Right kidney (tissue), 1 donor: ENCODE measurements around the gene CCDC80.
"Not testable (repeated sequence)": the region's sequence is repeated elsewhere in the genome, so short reads cannot be mapped to it uniquely, and the experiment has no call there.

Experiments used
- DNase-seq: peaks from one replicate; pipeline ENCODE4 v3.0.0-alpha.2; 2016

The CCDC80 gene

DNA sequence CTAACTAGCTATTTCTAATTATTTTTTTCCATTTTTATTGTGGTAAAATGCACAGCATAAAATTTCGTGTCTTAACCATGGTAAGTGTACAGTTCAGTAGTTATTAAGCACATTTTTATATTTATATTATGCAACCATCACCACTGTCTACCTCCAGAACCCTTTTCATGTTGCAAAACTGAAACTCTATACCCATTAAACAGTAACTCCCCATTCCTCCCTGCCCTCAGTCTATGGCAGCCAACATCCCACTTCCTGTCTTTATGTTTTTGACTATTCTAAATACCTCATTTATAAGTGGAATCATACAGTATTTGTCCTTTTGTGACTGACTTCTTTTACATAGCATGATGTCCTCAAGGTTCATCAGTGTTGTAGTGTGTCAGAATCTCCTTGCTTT is 53.6 kb downstream of the CCDC80 start:
- no peak for DNase-seq

DNA sequence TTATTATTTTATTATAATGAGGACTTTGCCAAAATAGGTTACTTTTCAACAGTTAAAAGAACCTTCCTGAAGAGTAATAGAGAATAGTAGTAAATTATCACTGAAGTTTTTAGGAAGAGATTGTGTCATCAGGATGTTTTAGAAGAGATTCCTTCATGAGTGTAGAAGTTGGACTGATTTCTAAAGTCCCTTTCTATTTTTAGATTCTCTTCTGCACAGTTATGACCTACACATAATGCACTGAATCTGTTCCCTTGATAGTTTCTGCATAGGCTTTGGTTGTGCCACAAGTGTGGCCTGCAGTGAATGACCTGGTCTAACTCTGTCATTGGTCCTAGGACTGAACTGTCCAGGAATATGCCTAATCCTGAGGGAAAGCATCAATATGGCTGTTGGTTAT is 55.2 kb downstream of the CCDC80 start:
- DNase-seq = no peak

DNA sequence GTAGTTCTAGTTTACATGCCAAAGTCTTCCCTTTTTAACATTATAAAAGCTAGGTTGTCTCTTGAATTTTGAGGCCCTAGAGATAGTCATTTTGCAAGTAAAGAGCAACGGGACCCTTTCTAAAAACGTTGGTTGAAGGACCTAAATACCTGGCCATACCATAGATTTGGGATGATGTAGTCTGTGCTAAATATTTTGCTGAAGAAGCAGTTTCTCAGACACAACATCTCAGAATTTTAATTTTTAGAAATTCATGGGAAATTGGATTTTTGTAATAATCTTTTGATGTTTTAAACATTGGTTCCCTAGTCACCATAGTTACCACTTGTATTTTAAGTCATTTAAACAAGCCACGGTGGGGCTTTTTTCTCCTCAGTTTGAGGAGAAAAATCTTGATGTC is 57.8 kb downstream of the CCDC80 start:
- DNase-seq = no peak

DNA sequence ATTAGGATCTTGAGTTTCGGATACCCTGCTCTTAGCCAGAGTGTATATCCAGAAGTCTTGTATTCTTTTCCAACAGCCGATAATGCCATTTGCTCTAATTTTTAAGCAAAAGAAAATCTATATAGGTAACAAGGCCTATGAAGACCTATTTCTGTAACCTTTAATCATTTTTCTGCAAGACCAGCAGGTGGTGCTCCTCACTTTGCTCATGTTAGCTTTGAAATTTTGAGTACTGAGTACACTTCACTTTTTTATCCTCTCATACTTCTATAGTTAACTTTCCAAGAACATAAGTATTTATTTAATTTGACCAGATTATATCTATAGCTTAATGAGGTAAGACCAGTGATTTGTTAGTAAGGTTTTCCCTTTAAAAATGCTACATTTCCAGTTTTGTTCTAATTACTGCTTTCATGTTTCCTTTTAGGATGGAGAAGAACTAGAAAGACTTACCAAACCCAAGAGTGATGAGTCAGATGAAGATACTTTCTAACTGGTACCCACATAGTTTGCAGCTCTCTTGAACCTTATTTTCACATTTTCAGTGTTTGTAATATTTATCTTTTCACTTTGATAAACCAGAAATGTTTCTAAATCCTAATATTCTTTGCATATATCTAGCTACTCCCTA is 58.6 kb downstream of the CCDC80 start:
- DNase-seq = no peak

DNA sequence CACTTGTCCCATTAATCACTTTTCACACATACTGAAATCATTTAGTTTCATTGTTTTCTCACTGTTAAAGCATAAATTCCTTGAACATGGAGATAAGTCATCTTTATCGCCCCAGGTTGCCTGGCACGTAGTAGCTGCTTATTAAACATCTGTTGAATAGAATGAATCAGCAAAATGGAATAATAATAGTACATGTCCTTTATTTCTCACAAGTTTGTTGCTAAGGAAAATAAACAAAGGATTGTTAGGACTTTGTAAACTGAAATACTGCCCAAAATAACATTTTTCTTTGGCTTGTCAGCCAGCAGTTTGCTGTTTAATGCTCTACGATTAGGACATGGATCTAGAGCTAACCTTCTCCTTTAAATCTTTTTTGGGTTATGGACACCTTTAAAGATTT is 61.2 kb downstream of the CCDC80 start:
- no peak for DNase-seq

DNA sequence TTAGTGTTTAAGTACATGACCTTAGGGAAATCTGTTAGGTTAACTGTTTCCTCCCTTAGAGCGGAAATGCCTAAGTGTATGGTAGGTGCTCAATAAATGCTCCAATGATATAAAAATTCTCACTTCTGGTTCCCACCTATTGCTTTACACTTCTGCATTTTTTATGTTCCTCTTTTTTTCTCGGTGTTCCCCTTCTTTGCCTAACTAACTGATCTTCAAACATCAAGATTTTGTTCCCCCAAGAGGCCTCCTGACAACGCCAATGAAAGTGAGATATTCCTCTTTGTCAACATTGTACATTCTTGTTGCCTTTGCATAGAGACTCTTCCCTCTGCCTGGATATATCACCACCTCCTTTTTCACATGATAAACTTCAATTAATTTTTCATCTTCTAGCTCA is 61.7 kb downstream of the CCDC80 start:
- no peak for DNase-seq

DNA sequence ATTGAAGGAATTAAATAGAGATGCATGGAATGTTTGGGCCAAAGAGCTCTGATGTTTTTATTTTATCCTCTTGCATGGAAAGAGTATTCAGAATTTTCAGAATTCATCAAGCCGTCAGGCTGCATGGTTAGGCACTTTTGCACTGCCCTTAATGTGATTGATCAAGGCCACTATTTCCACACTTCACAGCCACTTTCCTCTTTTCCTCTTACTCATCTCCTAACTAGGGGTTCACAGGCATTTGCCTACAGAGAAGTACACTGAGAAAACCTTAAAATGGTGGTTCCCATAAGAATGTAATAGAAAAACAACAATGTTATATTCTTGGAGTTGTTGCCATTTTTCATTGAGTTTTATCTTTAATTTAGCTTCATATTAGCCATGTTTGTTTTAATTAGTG is 68.2 kb downstream of the CCDC80 start:
- no peak for DNase-seq

DNA sequence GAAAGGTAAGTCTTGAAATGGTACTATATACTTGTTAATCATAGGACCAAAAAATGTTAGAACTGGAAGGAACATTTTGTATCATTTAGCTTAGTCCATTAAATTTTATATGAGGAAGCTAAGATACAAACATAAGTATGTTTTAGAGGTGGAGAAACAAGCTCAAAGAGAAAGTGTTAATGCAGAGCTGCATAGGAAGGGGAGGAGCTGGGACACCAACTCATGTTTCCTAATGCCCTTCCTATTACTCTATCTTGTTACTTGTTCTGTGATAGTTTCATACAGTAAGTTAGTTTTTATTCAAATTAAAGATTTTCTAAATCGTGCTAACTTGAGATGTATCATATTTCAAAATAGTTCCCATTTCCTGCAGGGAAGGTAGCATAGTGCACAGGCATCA is 71.7 kb downstream of the CCDC80 start:
- no peak for DNase-seq

DNA sequence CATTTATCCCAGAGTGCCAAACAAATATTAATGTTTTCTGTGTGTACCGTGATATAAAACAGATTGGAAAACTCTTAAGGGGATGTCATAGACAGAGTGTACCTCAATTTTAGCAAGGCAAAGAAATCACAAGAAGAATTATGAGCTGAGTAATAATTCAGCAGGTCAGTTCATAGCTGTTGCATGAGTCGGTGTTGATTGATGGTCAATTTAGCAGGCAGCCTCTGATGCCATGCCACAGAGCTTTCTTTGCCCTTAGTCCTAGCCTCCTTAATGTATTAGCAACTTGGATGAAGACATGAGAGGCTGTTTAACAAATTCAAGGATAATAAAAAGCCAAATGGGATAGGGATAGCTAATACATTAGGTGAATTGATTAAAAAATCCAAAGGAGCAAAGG is 72.3 kb downstream of the CCDC80 start:
- no peak for DNase-seq

DNA sequence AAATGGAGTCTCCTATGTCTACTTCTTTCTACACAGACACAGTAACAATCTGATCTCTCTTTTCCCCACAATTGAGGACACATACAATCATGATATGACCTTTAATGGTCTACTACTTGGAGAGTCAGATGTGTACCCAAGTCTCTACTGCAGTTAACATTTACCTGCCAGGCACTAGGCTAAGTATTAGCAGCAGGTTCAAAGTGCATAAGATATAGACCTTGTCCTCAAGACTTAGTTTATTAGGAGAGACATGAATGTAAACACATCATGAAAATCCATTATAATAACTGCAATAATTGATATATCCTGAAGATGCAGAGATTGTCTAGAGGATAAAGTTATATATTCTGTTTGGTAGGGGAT is 76.0 kb downstream of the CCDC80 start:
- DNase-seq = no peak

DNA sequence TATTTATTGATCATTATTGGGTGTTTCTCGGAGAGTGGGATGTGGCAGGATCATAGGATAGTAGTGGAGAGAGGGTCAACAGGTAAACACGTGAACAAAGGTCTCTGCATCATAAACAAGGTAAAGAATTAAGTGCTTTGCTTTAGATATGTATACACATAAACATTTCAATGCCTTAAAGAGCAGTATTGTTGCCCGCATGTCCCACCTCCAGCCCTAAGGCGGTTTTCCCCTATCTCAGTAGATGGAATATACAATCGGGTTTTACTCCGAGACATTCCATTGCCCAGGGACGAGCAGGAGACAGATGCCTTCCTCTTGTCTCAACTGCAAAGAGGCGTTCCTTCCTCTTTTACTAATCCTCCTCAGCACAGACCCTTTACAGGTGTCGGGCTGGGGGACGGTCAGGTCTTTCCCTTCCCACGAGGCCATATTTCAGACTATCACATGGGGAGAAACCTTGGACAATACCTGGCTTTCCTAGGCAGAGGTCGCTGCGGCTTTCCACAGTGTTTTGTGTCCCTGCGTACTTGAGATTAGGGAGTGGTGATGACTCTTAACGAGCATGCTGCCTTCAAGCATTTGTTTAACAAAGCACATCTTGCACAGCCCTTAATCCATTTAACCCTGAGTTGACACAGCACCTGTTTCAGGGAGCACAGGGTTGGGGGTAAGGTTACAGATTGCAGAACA is 76.5 kb downstream of the CCDC80 start:
- DNase-seq = not testable (repeated sequence)

DNA sequence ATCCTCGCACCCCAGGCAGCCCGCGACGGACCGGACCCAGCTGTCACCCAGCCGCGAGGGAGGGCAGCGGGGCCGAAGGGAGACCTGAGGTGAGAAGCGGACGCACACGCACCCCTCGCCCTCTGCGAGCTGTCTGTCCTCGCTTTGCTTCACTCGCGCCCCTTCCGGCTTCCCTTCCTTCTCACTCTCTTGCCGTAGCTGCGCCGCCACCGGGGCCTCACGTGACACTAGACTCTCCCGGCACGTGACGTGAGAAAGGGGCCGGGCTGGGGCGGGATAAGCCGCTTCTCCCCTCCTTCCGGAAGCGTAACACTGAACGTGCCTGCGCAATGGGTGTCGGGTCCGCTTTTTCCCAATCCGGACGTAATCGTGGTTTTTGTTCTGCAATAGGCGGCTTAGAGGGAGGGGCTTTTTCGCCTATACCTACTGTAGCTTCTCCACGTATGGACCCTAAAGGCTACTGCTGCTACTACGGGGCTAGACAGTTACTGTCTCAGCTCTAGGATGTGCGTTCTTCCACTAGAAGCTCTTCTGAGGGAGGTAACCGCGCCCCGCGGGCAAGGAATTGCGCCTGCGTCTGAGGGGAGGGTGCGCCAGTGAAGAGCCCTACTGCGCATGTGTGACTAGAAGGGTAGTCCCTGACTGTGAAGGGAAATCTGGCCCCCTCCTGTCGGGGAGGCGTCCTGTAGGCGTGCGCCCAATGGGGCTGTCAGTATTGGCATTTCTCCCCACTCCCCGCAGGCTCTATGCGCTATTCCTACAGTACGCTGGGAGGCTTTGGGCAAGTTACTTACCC is 79.0 kb downstream of the CCDC80 start, which contains the start of the genes ATG3 and SLC35A5:
Gene ATG3 (minus strand): TSS at position 229 of the 796 bp plus-strand sequence. CDS start 434 bp downstream, outside the sequence.
Gene SLC35A5 (plus strand): TSS at position 312 of the 796 bp plus-strand sequence. CDS start 1,359 bp downstream, outside the sequence.
- peak; percentile 99 for DNase-seq

DNA sequence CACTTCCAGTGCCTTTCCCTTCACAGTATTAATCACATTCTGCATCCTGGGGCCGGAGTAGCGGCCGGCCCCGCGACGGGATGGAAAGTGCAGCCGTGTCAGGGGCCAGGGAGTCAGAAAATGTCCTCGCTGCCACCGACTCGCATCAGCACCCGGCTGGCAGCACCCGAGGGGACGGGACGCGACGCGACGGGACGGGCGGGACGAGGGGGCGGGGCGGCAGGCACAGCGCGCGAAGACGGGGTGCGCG is 79.5 kb downstream of the CCDC80 start:
- DNase-seq = peak; percentile 98

DNA sequence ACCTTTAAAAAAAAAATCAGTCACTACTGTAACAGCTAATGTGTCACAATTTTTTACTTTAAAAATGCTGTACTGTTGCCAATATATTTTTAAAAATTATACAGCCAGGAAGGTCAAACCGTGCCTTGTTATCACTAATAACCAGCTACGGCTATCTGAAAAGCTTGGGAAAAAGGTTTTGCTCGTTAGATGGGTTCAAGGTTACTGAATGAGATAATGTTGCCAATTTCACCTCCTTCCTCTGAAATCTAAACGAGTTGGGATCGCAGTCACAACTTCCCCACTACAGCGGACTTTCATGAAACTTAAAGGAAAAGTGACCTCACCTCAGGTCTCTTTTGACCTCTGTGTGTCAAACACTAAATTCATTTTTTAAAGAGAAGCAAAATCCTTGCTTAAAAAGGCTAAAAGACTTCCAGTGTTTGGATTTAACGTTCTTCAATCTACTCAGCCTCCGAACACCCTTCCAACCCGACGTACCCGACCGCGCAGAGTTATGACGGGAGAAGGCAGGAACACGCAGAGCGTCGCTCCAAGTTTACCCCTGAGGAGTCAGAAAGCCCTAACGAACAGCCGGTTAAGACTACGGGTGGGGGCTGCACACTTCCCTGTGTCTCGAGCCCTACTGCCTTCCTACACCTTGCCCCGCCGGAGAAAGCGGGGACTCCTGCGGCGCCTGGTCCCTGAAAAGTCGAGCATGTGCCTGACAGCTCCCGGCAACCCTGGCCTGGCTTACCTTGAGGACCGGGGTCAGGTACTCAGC is 80.0 kb downstream of the CCDC80 start:
- peak; percentile 92 for DNase-seq

DNA sequence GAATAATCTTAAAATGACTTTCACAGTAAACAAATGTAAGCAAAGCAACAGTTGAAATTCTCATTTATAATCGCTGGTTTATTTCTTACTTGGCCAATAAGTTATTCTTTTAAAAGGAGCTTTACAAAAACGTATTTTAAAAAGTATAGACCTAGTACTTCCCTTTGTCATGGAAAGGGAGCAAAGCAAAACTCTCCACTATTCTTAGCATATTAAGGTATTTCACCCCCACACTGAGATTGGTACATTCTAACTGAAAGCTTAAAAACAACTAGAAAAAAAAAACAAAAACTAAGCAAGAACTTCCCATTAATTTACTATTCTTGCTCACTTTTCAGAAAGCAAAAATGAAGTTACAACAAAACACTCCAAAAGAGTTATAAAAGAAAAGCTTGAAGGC is 80.6 kb downstream of the CCDC80 start:
- no peak for DNase-seq

DNA sequence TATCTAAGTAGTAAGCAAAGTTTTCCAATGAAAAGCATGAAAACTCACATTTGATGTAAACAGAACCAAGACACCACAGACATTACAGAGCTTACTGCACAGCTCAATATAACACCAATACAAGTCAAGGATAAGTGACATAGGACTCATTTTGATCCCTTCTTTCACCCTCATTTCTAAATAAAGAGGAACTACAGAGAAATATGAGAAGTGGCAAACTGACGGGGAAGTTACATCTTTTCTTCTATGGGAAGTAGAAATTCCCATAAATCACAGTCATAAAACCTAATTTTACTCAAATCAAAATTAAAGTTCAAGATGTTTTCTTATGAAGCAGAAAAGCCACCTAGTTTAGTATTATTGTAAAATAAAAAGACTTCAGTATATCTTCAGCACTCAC is 83.0 kb downstream of the CCDC80 start:
- DNase-seq = no peak

DNA sequence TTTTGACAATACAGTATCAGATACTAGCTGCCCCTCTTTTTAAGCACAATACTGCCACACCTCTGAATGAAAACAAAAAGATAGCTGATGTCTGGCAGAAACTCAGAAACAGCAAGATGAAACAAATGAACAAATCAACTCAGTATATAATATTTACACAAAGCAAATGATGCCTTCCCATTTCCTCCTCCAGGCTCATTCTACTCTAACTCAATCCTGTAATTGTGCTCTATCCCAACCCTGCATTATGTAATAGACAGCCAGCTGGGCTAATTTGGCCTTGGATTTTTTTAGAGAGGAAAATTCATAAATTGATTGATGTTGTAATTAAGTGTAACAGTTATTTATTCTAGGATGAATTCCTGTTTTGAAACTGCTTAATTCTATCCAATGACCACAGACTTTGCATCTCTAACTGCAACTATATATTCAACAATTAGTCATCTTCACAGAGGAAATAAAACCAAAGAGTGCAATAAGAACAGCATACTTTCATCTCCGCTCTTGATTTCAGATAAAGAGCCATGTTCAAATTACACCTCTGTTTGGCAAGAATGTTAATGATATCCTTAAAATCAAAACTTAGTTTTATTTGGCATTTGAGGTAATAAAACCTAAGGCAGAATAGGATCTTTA is 85.3 kb downstream of the CCDC80 start:
- no peak for DNase-seq

DNA sequence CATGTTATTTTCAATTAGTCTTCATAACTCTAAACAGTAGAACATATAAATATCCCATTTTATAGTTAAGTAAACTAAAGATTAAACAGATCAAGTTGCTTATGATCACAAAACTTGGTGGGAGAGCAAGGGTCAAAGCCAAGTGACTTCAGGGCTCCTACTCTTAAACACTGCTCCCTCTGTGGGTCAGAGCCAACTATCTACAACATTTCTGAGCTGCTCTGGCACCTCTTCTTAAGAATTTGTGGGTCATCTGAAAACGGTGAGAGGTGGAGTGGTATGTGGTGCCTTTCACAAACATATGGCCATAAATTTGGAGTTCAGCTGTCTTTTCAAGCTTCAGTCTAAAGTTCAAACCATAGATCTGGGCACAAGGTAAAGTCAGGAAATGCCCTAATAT is 90.1 kb downstream of the CCDC80 start:
- DNase-seq = no peak
